Activated CD4-positive, alpha-beta T cell treated with anti-CD3 and anti-CD28 coated beads for 24 hours (primary cell): ENCODE results near the gene NOXA1.

Experiments used
- DNase-seq, 2 donors: peaks; one replicate each; pipeline ENCODE4 v3.0.0-alpha.2; 2020; ENCODE audit warnings: low read depth in 2 of 2

NOXA1 gene

GRCh38 chr9:137423514-137424291 lies 510 bp downstream of the NOXA1 start:
- DNase-seq = no peak

- no peak for DNase-seq
These were observed 3.0 kb downstream of the NOXA1 start for GRCh38 chr9:137426018-137426681.

GRCh38 chr9:137427454-137428310 lies 4.5 kb downstream of the NOXA1 start:
- no peak for DNase-seq

- DNase-seq = no peak
These were observed 5.1 kb downstream of the NOXA1 start for GRCh38 chr9:137428311-137428630.

GRCh38 chr9:137428841-137429545 lies 5.8 kb downstream of the NOXA1 start:
- no peak for DNase-seq

- no peak for DNase-seq
These were observed 6.3 kb downstream of the NOXA1 start for GRCh38 chr9:137429546-137429890.

- no peak for DNase-seq
These were observed 7.0 kb downstream of the NOXA1 start for GRCh38 chr9:137429974-137430722.

- no peak for DNase-seq
These were observed 7.7 kb downstream of the NOXA1 start for GRCh38 chr9:137430723-137431415.

GRCh38 chr9:137431416-137431931 lies 8.3 kb downstream of the NOXA1 start:
- no peak for DNase-seq

GRCh38 chr9:137432687-137433348 lies 9.6 kb downstream of the NOXA1 start:
- no peak for DNase-seq

- no peak for DNase-seq
These were observed 10.2 kb downstream of the NOXA1 start for GRCh38 chr9:137433349-137433915.

GRCh38 chr9:137433916-137434431 lies 10.8 kb downstream of the NOXA1 start:
- no peak for DNase-seq

GRCh38 chr9:137434498-137435380 lies 11.5 kb downstream of the NOXA1 start:
- no peak for DNase-seq

GRCh38 chr9:137435381-137435891 lies 12.2 kb downstream of the NOXA1 start:
- no peak for DNase-seq

- DNase-seq = no peak
These were observed 13.0 kb downstream of the NOXA1 start for GRCh38 chr9:137435980-137436760.

- no peak for DNase-seq
These were observed 13.8 kb downstream of the NOXA1 start for GRCh38 chr9:137436761-137437600.
